Testis (tissue), 2 donors: Measurements from ENCODE around the gene ZBTB22.

ENCODE experiments used
- POLR2A ChIP-seq: fragments of 450-650 bp; IDR thresholded peaks from one replicate; pipeline ENCODE4 v1.6.1; 2017; ENCODE audit warnings: antibody characterized with exemption, mild to moderate bottlenecking, moderate library complexity
- TF ChIP-seq, protein P1 (sequence below), 3 experiments: fragments of 450-650 bp in 2 of 3; fragments of 200-600 bp in 1 of 3; sonication (generic) in 1 of 3; IDR thresholded peaks; one replicate each; pipeline ENCODE4 v1.5.1; 2016 to 2019; ENCODE audit warnings: antibody characterized with exemption in 3 of 3, mild to moderate bottlenecking in 2 of 3, moderate library complexity in 1 of 3

DNA sequence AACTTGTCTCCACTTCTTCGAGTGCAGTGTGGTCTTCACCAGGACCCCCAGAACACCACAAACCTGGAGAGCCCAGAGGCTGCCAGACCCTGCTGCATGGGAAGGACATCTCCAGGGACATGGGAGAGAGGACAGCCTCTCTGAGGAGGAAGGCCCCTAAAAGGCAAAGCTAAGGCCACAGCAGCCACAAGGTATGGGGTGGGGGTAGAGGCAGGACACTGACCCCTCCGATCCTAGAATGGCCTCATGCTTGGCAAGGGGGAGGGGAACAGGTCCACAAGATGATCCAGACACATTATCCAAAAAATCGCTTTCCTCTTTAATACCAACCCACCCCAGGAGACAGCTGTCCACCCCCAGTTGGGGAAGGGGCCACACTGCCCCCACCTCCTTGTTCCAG, 38.7 kb downstream of the ZBTB22 start:
- TF ChIP-seq, protein P1, sequence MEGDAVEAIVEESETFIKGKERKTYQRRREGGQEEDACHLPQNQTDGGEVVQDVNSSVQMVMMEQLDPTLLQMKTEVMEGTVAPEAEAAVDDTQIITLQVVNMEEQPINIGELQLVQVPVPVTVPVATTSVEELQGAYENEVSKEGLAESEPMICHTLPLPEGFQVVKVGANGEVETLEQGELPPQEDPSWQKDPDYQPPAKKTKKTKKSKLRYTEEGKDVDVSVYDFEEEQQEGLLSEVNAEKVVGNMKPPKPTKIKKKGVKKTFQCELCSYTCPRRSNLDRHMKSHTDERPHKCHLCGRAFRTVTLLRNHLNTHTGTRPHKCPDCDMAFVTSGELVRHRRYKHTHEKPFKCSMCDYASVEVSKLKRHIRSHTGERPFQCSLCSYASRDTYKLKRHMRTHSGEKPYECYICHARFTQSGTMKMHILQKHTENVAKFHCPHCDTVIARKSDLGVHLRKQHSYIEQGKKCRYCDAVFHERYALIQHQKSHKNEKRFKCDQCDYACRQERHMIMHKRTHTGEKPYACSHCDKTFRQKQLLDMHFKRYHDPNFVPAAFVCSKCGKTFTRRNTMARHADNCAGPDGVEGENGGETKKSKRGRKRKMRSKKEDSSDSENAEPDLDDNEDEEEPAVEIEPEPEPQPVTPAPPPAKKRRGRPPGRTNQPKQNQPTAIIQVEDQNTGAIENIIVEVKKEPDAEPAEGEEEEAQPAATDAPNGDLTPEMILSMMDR (IDR thresholded peaks at IDR 0.05) = no peak
- TF ChIP-seq POLR2A = no peak
